ENCODE data around the gene MYO1B.

DNA sequence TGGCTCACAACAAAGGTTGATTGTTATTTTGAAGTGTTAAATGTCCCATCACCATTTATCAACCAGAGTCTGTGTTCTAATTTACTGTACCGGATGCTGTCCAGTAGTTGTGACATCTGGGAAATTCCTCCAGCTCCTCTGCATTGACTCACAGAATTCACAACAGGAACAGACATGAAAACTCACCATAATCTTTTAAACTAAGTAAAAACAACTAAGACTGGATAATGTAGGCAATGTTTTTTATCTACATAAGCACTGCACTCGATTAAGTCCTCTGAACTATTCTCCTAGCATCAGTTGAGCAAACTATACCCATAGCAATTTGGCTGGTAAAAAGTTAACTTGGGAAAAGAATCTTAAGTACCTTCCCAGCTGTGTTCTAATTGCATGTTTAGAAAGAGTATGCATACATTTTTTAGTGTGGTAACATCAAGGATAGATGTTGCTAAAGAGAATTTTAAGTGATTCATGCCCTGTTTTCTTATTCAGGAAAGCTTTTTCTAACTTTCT is 42.9 kb upstream of the MYO1B start:
- TF ChIP-seq, protein P1, sequence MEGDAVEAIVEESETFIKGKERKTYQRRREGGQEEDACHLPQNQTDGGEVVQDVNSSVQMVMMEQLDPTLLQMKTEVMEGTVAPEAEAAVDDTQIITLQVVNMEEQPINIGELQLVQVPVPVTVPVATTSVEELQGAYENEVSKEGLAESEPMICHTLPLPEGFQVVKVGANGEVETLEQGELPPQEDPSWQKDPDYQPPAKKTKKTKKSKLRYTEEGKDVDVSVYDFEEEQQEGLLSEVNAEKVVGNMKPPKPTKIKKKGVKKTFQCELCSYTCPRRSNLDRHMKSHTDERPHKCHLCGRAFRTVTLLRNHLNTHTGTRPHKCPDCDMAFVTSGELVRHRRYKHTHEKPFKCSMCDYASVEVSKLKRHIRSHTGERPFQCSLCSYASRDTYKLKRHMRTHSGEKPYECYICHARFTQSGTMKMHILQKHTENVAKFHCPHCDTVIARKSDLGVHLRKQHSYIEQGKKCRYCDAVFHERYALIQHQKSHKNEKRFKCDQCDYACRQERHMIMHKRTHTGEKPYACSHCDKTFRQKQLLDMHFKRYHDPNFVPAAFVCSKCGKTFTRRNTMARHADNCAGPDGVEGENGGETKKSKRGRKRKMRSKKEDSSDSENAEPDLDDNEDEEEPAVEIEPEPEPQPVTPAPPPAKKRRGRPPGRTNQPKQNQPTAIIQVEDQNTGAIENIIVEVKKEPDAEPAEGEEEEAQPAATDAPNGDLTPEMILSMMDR (conservative IDR thresholded peaks at IDR 0.05 in 1 of 2, IDR thresholded peaks at IDR 0.05 in 1 of 2; ENCODE audit: low read depth in 1 of 2, low read length in 2 of 2): no peak
- TF ChIP-seq EZH2 (IDR thresholded peaks at IDR 0.05; ENCODE audit: low read length, missing control alignments): no peak

Measured in fibroblast of lung (primary cell).